ENCODE results near the gene CSDE1.
"Not testable (repeated sequence)": the region's sequence is repeated elsewhere in the genome, so short reads cannot be mapped to it uniquely, and the experiment has no call there.

CSDE1 gene

GRCh38 chr1:114753702-114754101 is 4.1 kb downstream of the CSDE1 start:
- DNase-seq; intact Hi-C loops (cut with DNase I): not testable (repeated sequence)

- DNase-seq, result no peak
- intact Hi-C loops (cut with DNase I), result no loop called here
These were observed 4.6 kb downstream of the CSDE1 start for GRCh38 chr1:114753143-114753542.

GRCh38 chr1:114750780-114751179 is 7.0 kb downstream of the CSDE1 start:
- no peak for DNase-seq
- intact Hi-C loops (cut with DNase I), result no loop called here

GRCh38 chr1:114749835-114750234 is 7.9 kb downstream of the CSDE1 start:
- intact Hi-C loops (cut with DNase I), result no loop called here
- DNase-seq, result no peak

GRCh38 chr1:114746450-114747121 is 11.2 kb downstream of the CSDE1 start:
- peak in 6 of 42 donors; percentile 10 to 47 (median 26) for DNase-seq
- intact Hi-C loops (cut with DNase I), result no loop called here

- intact Hi-C loops (cut with DNase I), result no loop called here
- no peak for DNase-seq
These were observed 12.5 kb downstream of the CSDE1 start for GRCh38 chr1:114745291-114745690.

- DNase-seq, result no peak
- intact Hi-C loops (cut with DNase I), result no loop called here
These were observed 15.6 kb downstream of the CSDE1 start for GRCh38 chr1:114741963-114742746.

- no peak for DNase-seq
- intact Hi-C loops (cut with DNase I), result no loop called here
These were observed 17.5 kb downstream of the CSDE1 start for GRCh38 chr1:114740331-114740730.

GRCh38 chr1:114737314-114737849 is 20.4 kb downstream of the CSDE1 start:
- DNase-seq, result no peak
- intact Hi-C loops (cut with DNase I), result no loop called here

- DNase-seq, result no peak
- intact Hi-C loops (cut with DNase I), result no loop called here
These were observed 22.3 kb downstream of the CSDE1 start for GRCh38 chr1:114735479-114735878.

- DNase-seq, result no peak
- intact Hi-C loops (cut with DNase I), result no loop called here
These were observed 28.0 kb downstream of the CSDE1 start for GRCh38 chr1:114729782-114730181.

GRCh38 chr1:114728553-114728952 is 29.2 kb downstream of the CSDE1 start:
- DNase-seq, result no peak
- intact Hi-C loops (cut with DNase I), result no loop called here

GRCh38 chr1:114725230-114725629 is 32.6 kb downstream of the CSDE1 start:
- intact Hi-C loops (cut with DNase I), result no loop called here
- DNase-seq, result no peak

GRCh38 chr1:114723915-114724314 is 33.9 kb downstream of the CSDE1 start:
- DNase-seq, result no peak
- intact Hi-C loops (cut with DNase I), result no loop called here

- intact Hi-C loops (cut with DNase I), result no loop called here
These were observed 34.3 kb downstream of the CSDE1 start for GRCh38 chr1:114723457-114723856.

GRCh38 chr1:114720492-114720891 is 37.3 kb downstream of the CSDE1 start:
- intact Hi-C loops (cut with DNase I), result no loop called here
- DNase-seq, result no peak

More at GRCh38 chr1:114723457-114723856, 34.3 kb downstream of the CSDE1 start:
- DNase-seq, result no peak

- intact Hi-C loops (cut with DNase I), result loop anchor here (10.0 kb wide), 1 partner anchor 65 kb away; the partner anchor contains the start of gene SIKE1
- DNase-seq, result no peak
These were observed 38.4 kb downstream of the CSDE1 start for GRCh38 chr1:114719424-114719787.

- intact Hi-C loops (cut with DNase I), result loop anchor here (10.0 kb wide), 1 partner anchor 66 kb away; the partner anchor contains the start of gene SIKE1
- no peak for DNase-seq
These were observed 38.9 kb downstream of the CSDE1 start for GRCh38 chr1:114718661-114719423.
